ENCODE measurements around the gene CPPED1.
"Not testable (repeated sequence)": the region's sequence is repeated elsewhere in the genome, so short reads cannot be mapped to it uniquely, and the experiment has no call there.

The CPPED1 gene

DNA sequence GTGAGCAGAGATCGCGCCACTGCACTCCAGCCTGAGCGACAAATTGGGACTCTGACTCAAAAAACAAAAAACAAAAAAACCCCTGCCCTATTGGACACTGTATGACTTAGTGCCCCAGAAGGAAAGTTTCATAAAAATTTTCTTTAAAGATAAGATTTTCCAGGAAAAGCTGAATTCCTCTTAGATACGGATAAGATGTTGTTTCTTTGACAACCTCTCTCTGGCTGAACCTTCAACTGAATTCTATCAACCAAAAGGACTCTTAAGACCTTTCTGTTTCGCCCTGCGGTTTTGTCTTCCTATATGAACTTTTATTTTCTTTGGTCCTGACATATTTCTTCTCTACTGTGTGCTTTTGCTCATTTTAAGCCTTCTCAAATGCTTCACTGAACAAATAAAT is 35.8 kb downstream of the CPPED1 start:
- no peak for TF ChIP-seq ZNF274 (IDR thresholded peaks at IDR 0.05; ENCODE audit: low read depth, low read length)
- no peak overlapping the region for H3K4me3 ChIP-seq (ENCODE audit: low read length)

DNA sequence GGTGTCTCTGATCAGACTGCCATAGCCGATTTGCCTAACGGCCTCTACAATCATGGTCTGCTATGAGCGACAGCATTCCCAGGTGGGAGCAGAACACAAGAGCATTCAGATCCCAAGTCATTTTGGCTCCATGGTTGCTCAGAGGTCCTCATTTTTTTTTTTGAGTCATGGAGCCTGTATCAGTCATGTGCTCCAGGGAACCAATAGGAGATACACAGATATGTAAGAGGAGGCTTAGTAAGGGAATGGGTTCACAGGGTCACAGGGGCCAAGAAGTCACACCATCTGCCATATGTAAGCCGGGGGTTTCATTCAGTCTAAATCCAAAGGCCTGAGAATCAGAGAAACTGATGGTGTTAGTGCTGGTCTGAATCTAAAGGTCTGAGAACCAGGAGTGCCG is 36.8 kb downstream of the CPPED1 start:
- TF ChIP-seq ZNF274 (IDR thresholded peaks at IDR 0.05; ENCODE audit: low read depth, low read length): no peak
- H3K4me3 ChIP-seq (ENCODE audit: low read length): no peak overlapping the region

DNA sequence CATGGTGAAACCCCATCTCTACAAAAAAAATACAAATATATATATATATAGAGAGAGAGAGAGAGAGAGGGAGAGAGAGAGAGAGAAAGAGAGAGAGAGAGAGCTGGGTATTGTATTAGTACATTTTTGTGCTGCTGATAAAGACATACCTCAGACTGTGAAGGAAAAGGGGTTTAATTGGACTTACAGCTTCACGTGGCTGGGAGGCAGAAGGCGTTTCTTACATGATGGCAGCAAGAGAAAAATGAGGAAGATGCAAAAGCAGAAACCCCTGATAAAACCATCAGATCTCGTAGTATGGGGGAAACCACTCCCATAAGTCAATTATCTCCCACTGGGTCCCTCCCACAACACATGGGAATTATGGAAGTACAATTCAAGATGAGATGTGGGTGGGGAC is 37.5 kb downstream of the CPPED1 start:
- H3K4me3 ChIP-seq (ENCODE audit: low read length): not testable (repeated sequence)

DNA sequence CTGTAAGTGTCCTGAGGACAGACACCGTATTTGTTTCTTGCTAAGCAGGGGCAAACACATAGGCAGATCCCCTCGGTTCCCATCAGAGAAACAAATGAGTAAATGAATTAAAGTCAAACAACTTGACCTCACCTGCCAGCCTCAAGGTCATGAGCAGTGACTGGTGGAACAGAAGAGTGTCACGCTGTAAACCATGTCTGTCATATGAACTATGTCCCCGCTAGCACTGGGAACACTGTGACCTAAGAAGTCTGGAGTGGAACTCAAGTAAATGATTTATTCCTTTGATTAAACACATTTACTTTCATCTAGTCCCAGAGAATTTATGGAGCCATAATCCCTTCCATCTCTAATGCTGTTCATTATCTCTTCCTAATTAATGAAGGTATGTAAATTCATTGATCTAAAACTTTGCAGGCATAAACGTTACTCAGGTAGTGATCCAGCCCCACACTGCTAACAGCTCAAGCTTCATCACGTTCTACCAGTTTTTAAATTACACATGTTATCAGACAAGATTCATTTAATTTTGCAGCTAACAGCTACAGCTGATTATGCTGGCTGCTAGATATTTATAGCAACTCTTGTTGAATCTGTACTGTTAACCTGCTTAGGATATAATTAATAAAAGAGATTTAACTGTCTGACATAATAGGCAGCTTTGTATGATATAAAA is 38.7 kb downstream of the CPPED1 start:
- H3K4me3 ChIP-seq (ENCODE audit: low read length): no peak overlapping the region
- no peak for TF ChIP-seq ZNF274 (IDR thresholded peaks at IDR 0.05; ENCODE audit: low read depth, low read length)

DNA sequence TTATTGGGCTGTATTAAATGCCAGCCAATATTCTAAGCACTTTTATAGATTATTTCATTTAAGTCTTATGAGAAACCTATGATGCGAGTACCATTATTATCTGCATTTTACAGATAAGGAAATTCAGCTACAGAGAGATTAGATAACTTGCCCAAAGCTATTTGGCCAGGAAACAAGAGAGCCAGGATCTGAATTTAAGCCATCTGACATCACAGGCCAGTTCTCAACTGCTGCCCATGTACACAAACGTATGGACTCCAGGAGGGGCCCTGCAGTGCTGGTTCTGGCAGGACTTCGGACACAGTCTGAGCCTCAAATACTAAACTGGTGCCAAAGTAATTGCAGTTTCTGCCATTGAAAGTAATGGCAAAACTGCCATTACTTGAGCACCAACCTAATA is 40.2 kb downstream of the CPPED1 start:
- H3K4me3 ChIP-seq (ENCODE audit: low read length): no peak overlapping the region
- TF ChIP-seq ZNF274 (IDR thresholded peaks at IDR 0.05; ENCODE audit: low read depth, low read length): no peak

DNA sequence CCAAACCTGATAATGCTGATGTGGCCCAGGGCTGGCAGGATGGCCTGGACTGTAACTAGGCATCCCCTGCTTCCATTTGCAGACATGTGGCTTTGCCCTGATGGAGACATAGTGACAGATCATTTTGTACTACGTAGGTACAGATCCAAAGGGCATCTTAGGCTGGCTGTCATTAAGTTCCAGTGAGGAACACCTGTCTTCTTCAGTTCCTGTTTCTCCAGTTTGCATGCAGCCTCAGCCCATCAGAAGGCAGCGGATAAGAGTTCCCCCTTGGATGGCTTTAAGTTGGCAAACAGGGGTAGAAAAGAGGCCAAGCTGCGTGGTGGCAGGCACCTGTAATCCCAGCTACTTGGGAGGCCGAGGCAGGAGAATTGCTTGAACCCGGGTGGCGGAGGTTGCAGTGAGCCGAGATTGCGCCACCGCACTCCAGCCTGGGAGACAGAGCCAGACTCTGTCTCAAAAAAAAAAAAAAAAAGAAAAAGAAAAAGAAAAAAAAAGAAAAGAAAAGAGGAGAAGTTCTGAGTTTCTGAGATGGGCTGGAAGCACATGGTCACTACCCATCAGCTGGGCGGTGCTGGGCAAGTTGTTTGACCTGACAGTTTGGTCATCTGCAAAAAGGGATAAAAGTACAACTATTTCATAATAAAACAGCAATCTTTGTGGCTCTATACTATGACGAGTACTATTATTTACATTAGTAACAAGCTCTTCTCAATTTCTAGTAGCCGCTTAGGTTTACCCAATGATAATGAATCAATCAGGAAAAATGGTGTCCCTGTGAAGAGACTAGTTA is 42.7 kb downstream of the CPPED1 start:
- no peak for TF ChIP-seq ZNF274 (IDR thresholded peaks at IDR 0.05; ENCODE audit: low read depth, low read length)
- H3K4me3 ChIP-seq (ENCODE audit: low read length): no peak overlapping the region

DNA sequence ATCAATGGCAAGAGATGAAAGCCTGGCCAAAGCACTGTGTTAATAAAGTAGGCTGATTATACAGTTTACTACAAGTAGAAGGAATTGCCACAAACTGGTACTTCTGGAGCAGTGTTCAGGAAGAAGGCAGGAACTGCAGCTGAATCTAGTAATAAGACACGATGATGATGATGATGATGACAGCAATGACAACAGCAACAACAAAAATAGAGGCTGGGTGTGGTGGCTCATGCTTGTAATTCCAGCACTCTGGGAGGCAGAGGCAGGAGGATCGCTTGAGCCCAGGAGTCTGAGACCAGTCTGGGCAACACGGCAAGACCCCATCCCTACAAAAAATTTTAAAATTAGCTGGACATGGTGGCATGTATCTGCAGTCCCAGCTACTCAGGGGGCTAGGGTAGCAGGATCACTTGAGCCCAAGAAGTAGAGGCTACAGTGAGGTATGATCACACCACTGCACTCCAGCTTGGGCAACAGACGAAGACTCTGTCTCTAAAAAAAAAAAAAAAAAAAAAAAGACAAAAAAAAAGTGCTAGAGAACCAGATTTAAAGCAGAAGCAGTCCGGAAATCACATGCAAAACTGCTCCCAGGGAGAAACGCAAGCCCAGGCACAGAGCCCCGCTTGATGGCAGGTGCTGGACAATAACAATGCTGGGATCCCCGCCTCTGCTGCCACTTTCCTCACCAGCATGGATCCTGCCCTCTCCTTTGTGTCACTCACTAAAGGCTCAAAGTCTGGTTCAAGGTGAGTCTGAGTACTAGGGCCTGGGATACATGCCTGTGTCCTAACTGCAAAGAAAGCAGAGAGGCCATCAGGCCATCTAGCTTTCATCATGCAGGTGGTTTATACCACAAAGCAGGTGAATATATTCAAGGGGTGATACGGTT is 44.8 kb downstream of the CPPED1 start:
- no peak overlapping the region for H3K4me3 ChIP-seq (ENCODE audit: low read length)
- no peak for TF ChIP-seq ZNF274 (IDR thresholded peaks at IDR 0.05; ENCODE audit: low read depth, low read length)

DNA sequence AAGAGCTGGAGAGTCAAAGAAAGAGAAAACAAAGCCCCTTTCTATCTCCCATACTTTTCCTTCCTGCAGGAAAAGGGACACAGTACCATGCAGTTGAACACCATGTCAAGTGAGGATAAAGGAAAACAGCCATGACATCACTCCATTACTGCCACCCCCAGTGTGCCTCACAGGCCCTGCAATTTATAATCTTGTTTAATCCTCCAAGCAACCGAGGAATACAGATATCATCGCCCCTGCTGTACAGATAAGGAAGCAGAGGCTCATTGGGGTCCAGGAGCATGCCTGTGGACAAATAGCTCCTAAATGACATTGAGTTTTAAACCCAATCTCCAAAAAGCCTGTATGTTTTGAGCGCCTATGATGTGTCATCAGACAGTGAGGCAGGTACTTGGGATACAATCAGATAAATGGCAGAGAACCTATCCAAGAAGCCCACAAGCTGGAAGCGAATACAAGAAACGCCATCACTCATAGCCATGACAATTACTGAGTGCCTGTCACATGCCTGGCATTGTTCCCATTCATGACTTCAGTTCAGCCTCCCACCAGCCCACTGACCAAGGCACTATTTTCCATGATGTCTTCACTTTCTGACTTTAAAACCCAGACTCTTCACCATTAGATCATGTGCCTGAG is 45.5 kb downstream of the CPPED1 start:
- no peak overlapping the region for H3K4me3 ChIP-seq (ENCODE audit: low read length)
- no peak for TF ChIP-seq ZNF274 (IDR thresholded peaks at IDR 0.05; ENCODE audit: low read depth, low read length)

DNA sequence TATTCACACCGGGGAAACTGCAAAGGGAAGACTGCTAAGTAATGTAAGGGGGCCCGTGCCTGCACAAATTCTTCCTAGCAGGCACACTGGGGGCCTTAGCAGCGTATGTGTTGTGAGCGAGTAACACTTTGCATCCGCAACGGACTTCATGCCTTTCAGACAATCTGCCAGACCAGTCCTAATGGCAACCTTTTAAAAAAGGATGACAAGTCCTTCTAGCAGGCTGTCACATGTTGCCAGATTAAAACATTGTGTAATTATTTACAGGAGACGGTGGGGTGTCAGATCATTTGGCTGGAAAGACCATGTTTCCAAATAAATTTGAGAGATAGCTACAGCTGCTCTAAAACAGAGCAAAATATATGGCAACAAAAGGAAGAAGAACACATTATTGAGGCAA is 46.1 kb downstream of the CPPED1 start:
- H3K4me3 ChIP-seq (ENCODE audit: low read length): no peak overlapping the region
- TF ChIP-seq ZNF274 (IDR thresholded peaks at IDR 0.05; ENCODE audit: low read depth, low read length): no peak

DNA sequence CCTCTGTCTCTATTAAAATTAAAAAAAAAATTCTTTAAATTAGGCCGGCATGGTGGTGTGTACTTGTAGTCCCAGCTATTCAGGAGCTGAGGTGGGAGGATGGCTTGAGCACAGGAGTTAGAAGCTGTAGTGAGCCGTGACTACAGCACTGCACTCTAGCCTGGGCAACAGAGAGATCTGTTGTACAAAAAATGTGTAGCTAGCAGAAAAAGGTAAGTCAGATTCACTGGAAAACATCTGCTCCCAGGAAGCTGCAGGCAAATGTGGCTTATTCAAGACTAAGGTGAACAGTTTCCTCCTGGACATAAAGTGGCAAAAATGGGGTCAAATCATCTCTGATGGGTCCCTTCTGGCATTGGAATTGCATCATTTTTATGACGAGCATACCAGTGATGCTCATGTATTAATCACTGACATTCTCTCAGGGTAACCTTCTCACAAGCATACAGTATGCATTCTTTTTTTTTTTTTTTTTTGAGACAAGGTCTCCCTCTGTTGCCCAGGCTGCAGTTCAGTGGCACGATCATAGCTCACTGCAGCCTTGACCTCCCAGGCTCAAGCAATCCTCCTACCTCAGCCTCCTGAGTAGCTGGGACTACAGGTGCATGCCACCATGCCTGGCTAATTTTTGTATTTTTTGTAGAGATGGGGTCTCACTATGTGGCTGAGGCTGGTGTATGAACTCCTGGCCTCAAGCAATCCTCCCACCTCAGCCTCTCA is 48.7 kb downstream of the CPPED1 start:
- TF ChIP-seq ZNF274 (IDR thresholded peaks at IDR 0.05; ENCODE audit: low read depth, low read length): no peak

DNA sequence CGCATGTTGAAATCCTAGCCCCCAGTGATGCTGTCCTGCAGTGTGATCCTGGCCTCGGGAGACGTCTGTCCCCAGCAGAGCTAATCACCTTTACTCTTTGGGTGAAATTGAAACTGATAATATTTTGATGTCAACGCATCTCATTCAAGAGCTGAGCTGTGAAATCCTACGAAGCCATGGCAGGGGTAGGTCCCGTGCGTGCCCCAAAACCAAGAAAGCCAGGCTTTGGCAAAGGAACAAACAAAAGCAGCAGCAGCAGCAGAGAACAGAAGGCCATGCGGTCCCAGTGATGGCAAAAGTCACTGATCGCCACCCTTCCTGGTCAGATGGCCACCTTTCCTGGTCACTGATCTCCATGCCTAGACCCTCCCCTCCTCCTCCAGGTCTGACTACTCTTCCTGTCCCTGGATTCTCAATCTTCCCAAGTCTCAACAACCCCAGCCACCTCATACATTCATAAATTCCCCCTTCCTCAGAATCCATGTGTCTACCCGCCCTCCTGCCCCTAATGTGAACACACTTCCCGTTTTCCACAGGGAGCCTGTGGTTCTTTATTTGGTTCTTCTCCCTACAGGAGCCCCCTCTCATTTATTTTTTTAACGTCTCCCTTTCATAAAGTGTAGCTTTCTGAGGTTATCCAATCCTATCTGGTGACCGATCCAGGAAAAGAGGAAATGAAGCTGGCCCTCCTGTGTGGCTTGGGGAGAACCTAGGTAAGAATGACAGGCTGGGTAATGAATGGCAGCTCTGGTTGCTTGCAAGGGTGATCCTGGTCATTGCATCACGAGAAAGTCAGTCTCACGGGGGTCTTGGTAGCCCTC is 50.3 kb downstream of the CPPED1 start:
- no peak for TF ChIP-seq ZNF274 (IDR thresholded peaks at IDR 0.05; ENCODE audit: low read depth, low read length)
- no peak overlapping the region for H3K4me3 ChIP-seq (ENCODE audit: low read length)

More for the DNA sequence above, 48.7 kb downstream of the CPPED1 start:
- H3K4me3 ChIP-seq (ENCODE audit: low read length): no peak overlapping the region

DNA sequence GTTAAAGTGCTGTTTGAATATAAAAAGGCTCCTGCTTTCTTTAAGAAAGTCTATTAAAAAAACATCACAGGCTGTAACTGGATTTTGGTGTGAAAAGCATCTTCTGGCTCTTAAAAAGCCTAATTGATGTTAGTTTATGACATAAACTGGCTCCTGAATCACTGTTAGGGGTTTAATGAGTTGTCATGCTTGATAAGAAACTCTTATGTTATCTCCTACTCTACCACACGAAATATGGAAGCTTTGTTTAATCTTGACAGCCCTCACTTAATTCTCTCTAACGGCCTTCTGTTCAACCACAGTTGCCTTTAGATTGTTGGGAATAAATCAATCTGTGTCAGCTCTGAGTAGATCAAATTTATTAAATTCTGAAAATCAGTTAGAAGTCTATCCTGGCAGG is 51.5 kb downstream of the CPPED1 start:
- H3K4me3 ChIP-seq (ENCODE audit: low read length): no peak overlapping the region
- no peak for TF ChIP-seq ZNF274 (IDR thresholded peaks at IDR 0.05; ENCODE audit: low read depth, low read length)

DNA sequence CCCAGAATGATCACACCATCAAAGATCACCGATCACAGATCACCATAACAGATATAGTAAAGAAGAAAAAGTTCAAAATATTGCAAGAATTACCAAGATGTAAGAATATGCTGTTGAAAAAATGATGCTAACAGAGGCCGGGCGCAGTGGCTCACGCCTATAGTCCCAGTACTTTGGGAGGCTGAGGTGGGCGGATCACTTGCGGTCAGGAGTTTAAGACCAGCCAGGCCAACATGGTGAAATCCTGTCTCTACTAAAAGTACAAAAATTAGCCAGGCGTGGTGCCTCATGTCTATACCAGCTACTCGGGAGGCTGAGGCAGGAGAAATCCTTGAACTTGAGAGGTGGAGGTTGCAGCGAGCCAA is 53.2 kb downstream of the CPPED1 start:
- TF ChIP-seq ZNF274 (IDR thresholded peaks at IDR 0.05; ENCODE audit: low read depth, low read length): no peak
- no peak overlapping the region for H3K4me3 ChIP-seq (ENCODE audit: low read length)
